ENCODE results near the gene MAP3K20.

The MAP3K20 gene

GRCh38 chr2:173095356-173095755 lies 19.7 kb downstream of the MAP3K20 start:
- no peak for DNase-seq (ENCODE audit: extremely low spot score)
- POLR2A ChIA-PET = no interaction called here
- TF ChIP-seq CTCF (IDR thresholded peaks at IDR 0.05; ENCODE audit: control extremely low read depth, extremely low read depth, low read depth, missing control alignments) = no peak
- CTCF ChIA-PET = interaction anchor here (1.2 to 1.5 kb wide), 4 partner anchors 27 to 115 kb away, joined by 3 to 4 read pairs (median 3); no protein-coding TSS in a partner anchor

GRCh38 chr2:173099271-173099670 lies 23.6 kb downstream of the MAP3K20 start:
- ChIA-PET POLR2A (no interaction called here), CTCF (interaction anchor here (1.0 to 1.5 kb wide), 5 partner anchors 8 to 71 kb away, joined by 3 to 7 read pairs (median 3); no protein-coding TSS in a partner anchor)
- no peak for DNase-seq (ENCODE audit: extremely low spot score)
- TF ChIP-seq CTCF (IDR thresholded peaks at IDR 0.05; ENCODE audit: control extremely low read depth, extremely low read depth, low read depth, missing control alignments) = no peak

GRCh38 chr2:173099804-173100203 lies 24.2 kb downstream of the MAP3K20 start:
- CTCF ChIA-PET = interaction anchor here (1.0 to 1.5 kb wide), 5 partner anchors 9 to 72 kb away, joined by 3 to 7 read pairs (median 3); no protein-coding TSS in a partner anchor
- POLR2A ChIA-PET = no interaction called here
- no peak for DNase-seq (ENCODE audit: extremely low spot score)
- TF ChIP-seq CTCF (IDR thresholded peaks at IDR 0.05; ENCODE audit: control extremely low read depth, extremely low read depth, low read depth, missing control alignments) = no peak

DNA sequence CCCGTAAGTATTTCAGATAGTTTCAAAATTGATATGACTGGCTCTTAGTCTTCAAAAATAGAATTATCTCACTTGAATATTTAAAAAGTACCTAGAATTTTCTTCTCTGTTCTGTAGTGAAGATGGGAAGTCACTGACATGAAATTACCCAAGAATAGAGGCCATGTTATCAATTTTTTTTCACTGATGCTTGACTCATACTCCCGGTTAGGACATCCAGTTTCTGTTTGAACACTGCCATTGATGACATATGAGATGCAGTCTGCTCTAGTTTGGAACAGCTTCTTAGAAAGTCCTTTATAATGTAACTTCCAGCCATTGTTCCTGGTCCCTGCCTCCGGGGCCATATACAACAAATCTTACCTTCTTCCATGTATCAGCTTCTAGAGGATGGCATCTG lies 26.0 kb downstream of the MAP3K20 start:
- peak; percentile 33 for DNase-seq (ENCODE audit: extremely low spot score)
- TF ChIP-seq CTCF (IDR thresholded peaks at IDR 0.05; ENCODE audit: control extremely low read depth, extremely low read depth, low read depth, missing control alignments) = no peak
- CTCF ChIA-PET = interaction anchor here (0.9 to 2.3 kb wide), 6 partner anchors 10 to 109 kb away, joined by 3 to 10 read pairs (median 4); no protein-coding TSS in a partner anchor
- POLR2A ChIA-PET = no interaction called here

- no peak for DNase-seq (ENCODE audit: extremely low spot score)
- no peak for TF ChIP-seq CTCF (IDR thresholded peaks at IDR 0.05; ENCODE audit: control extremely low read depth, extremely low read depth, low read depth, missing control alignments)
- CTCF ChIA-PET = no interaction called here
- POLR2A ChIA-PET = no interaction called here
Measured at GRCh38 chr2:173104156-173104555, 28.5 kb downstream of the MAP3K20 start.

DNA sequence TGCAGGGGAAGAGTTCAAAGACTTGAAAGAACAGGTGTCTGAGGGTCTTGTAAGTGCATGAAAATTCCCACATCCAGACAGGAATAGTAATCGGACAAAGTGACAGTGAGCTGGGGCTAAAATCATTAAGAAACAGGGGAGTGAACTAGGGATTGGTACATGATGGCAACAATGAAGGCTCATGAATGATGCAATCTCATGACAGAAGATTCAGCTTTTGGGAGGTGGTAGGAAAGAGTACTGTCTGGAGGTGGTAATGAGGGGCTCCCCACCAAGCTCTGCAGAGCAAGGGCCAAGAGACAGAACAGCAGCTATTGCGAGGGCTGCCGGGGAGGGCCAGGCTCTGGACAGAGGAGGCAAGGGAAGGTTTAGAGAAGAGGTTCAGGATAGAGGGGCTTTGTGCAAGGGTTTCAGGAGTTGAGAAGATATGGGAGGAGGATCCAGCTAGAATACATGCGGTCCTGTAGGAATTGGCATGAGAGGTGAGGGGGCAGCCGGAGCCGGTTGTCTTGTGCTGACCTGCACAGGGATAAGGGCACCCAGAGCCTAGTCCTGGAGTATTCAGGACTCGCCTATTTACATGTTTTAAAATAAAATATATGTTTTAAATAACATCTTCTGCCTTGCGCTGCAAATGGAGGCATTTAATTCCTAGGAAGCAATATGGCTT lies 31.4 kb downstream of the MAP3K20 start:
- DNase-seq (ENCODE audit: extremely low spot score) = no peak
- POLR2A ChIA-PET = no interaction called here
- no peak for TF ChIP-seq CTCF (IDR thresholded peaks at IDR 0.05; ENCODE audit: control extremely low read depth, extremely low read depth, low read depth, missing control alignments)
- CTCF ChIA-PET = interaction anchor here (0.9 to 1.1 kb wide), 3 partner anchors 12 to 79 kb away, joined by 3 to 4 read pairs (median 3); no protein-coding TSS in a partner anchor
